Right ventricle myocardium inferior (tissue), 1 donor: ENCODE results near the gene TLCD3A. TPM values are rescaled to one million over a fixed set of nuclear protein-coding genes. Genes with fewer than 3 reads are reported as not detected.
"Not testable (repeated sequence)": the region's sequence is repeated elsewhere in the genome, so short reads cannot be mapped to it uniquely, and the experiment has no call there.

Experiments used
- ATAC-seq: fragments of 200-7000 bp; cut with Tn5 transposase; one replicate; pipeline ENCODE4 v1.9.1; 2020; ENCODE audit warnings: mild to moderate bottlenecking, moderate library complexity
- DNase-seq: peaks from one replicate; pipeline ENCODE4 v3.0.0; 2021; ENCODE audit errors: missing footprints
- intact Hi-C: fragments of 100-400 bp; cut with DNase I; formaldehyde crosslinking; loops from one replicate; pipeline ENCODE4 v1.11.0; 2022
- total RNA-seq: library from RNA; stranded (reverse); fragmentation: NEBNext Ultra II Directional; extraction: Animal tissue kit (Norgen Biotek cat#: 25700); gene quantifications from one replicate; pipeline ENCODE4 v1.2.1, GENCODE V29; 2021
- donor health status: DM: no; HTN: yes; CAD: no; lungs with severe emphysema.

TLCD3A gene
- total RNA-seq, 1 donor from 2014 or later: 2.5 TPM

GRCh38 chr17:773467-774312 lies 41.3 kb downstream of the TLCD3A start:
- DNase-seq (no peak), ATAC-seq (no peak)
- intact Hi-C loops: no loop called here

- DNase-seq (no peak), ATAC-seq (no peak)
- intact Hi-C loops: no loop called here
Observed at GRCh38 chr17:774313-774584, 41.9 kb downstream of the TLCD3A start.

GRCh38 chr17:778096-778495 lies 45.7 kb downstream of the TLCD3A start:
- ATAC-seq (no peak), DNase-seq (no peak)
- intact Hi-C loops: no loop called here

GRCh38 chr17:781805-782731 lies 49.7 kb downstream of the TLCD3A start, which contains the start of the genes GLOD4 and MRM3:
Gene GLOD4 (minus strand): TSS chr17:782280. CDS start chr17:782255, 25 bp downstream.
Gene MRM3 (plus strand): TSS chr17:782353. CDS start chr17:782379, 26 bp downstream.
- DNase-seq (peak; percentile 97), ATAC-seq (peak; percentile 97)
- intact Hi-C loops: no loop called here

GRCh38 chr17:784143-784542 lies 51.7 kb downstream of the TLCD3A start:
- no peak for ATAC-seq
- DNase-seq: no peak
- intact Hi-C loops: no loop called here

- intact Hi-C loops, ATAC-seq: not testable (repeated sequence)
Observed at GRCh38 chr17:785901-786300, 53.5 kb downstream of the TLCD3A start.

GRCh38 chr17:787641-788221 lies 55.3 kb downstream of the TLCD3A start:
- no peak for DNase-seq
- intact Hi-C loops: no loop called here
- ATAC-seq: no peak

More at GRCh38 chr17:785901-786300, 53.5 kb downstream of the TLCD3A start:
- DNase-seq: not testable (repeated sequence)

GRCh38 chr17:788551-788950 lies 56.2 kb downstream of the TLCD3A start:
- DNase-seq: no peak
- ATAC-seq: no peak
- intact Hi-C loops: no loop called here

- DNase-seq (no peak), ATAC-seq (no peak)
- intact Hi-C loops: no loop called here
Observed at GRCh38 chr17:789160-789840, 56.9 kb downstream of the TLCD3A start.

- peak; percentile 51 for ATAC-seq
- DNase-seq: not testable (repeated sequence)
- intact Hi-C loops: loop anchor here (10.0 kb wide), 1 partner anchor 265 kb away; no protein-coding TSS in a partner anchor
Observed at GRCh38 chr17:789931-790873, 57.8 kb downstream of the TLCD3A start.

- DNase-seq: not testable (repeated sequence)
- intact Hi-C loops: loop anchor here (10.0 kb wide), 1 partner anchor 264 kb away; no protein-coding TSS in a partner anchor
- ATAC-seq: peak; percentile 34
Observed at GRCh38 chr17:790874-791247, 58.5 kb downstream of the TLCD3A start.

- DNase-seq (no peak), ATAC-seq (no peak)
- intact Hi-C loops: loop anchor here (10.0 kb wide), 1 partner anchor 263 kb away; no protein-coding TSS in a partner anchor
Observed at GRCh38 chr17:791829-792228, 59.4 kb downstream of the TLCD3A start.

- ATAC-seq: no peak
- no peak for DNase-seq
- intact Hi-C loops: loop anchor here (10.0 kb wide), 1 partner anchor 263 kb away; no protein-coding TSS in a partner anchor
Observed at GRCh38 chr17:792277-792676, 59.9 kb downstream of the TLCD3A start.

Other genes with a start within 250 kb of the TLCD3A start
- gene VPS53, start 17.8 kb upstream of the TLCD3A start, total RNA-seq: 33.5 TPM
- gene GEMIN4, start 19.7 kb downstream of the TLCD3A start, total RNA-seq: 12.6 TPM
- gene GLOD4, start 49.7 kb downstream of the TLCD3A start, total RNA-seq: 21.2 TPM
- 18.7 TPM for gene MRM3, start 49.8 kb downstream of the TLCD3A start, total RNA-seq
- gene NXN, start 247.2 kb downstream of the TLCD3A start, total RNA-seq: 18.5 TPM